Fibroblast of lung (primary cell): ENCODE results near the gene ARHGAP10. TPM values are rescaled to one million over a fixed set of nuclear protein-coding genes. Genes with fewer than 3 reads are reported as not detected.

Experiments used
- DNase-seq, 2 donors: peaks; one replicate each; pipeline versions ENCODE4 v3.0.0 to v3.0.0-alpha.2; 2010; ENCODE audit warnings: low read depth in 2 of 2
- H2AFZ ChIP-seq: 2 replicates; pipeline ENCODE4 v1.5.1; 2012; ENCODE audit warnings: low read length, control low read depth, inconsistent platforms
- H3K27ac ChIP-seq: 2 replicates; pipeline ENCODE4 v1.5.1; 2011; ENCODE audit warnings: low read length, control low read depth; ENCODE audit not compliant: insufficient read depth
- H3K27me3 ChIP-seq: 2 replicates; pipeline ENCODE4 v1.5.1; 2011; ENCODE audit warnings: mild to moderate bottlenecking, low read length; ENCODE audit not compliant: control insufficient read depth, insufficient read depth
- H3K36me3 ChIP-seq: 2 replicates; pipeline ENCODE4 v1.5.1; 2011; ENCODE audit warnings: low read length; ENCODE audit not compliant: control insufficient read depth, insufficient read depth
- H3K4me1 ChIP-seq: 2 replicates; pipeline ENCODE4 v1.5.1; 2011; ENCODE audit warnings: low read length; ENCODE audit not compliant: control insufficient read depth, insufficient read depth; ENCODE audit errors: extremely low read depth
- H3K4me2 ChIP-seq: 2 replicates; pipeline ENCODE4 v1.5.1; 2011; ENCODE audit warnings: low read length, control low read depth; ENCODE audit not compliant: insufficient read depth; ENCODE audit errors: extremely low read depth
- H3K4me3 ChIP-seq, 4 experiments: fragments of 200-600 bp in 1 of 4; sonication (generic) in 1 of 4; replicated peaks in 1 of 4; 2 replicates each; pipeline ENCODE4 v1.5.1; 2011 to 2016; ENCODE audit warnings: low read length in 4 of 4, low read depth in 3 of 4, mild to moderate bottlenecking in 3 of 4, control low read depth in 2 of 4, inconsistent platforms in 1 of 4, mixed read lengths in 1 of 4; ENCODE audit not compliant: insufficient read depth in 1 of 4; ENCODE audit errors: control extremely low read depth in 1 of 4
- H3K79me2 ChIP-seq: 2 replicates; pipeline ENCODE4 v1.5.1; 2012; ENCODE audit warnings: mild to moderate bottlenecking, low read length, inconsistent platforms; ENCODE audit not compliant: control insufficient read depth, insufficient read depth
- H3K9ac ChIP-seq: 2 replicates; pipeline ENCODE4 v1.5.1; 2011; ENCODE audit warnings: mild to moderate bottlenecking, low read length, control low read depth; ENCODE audit not compliant: insufficient read depth
- H3K9me3 ChIP-seq: 2 replicates; pipeline ENCODE4 v1.5.1; 2012; ENCODE audit warnings: low read depth, low read length; ENCODE audit not compliant: control insufficient read depth, insufficient read depth
- H4K20me1 ChIP-seq: 2 replicates; pipeline ENCODE4 v1.5.1; 2011; ENCODE audit warnings: low read length; ENCODE audit not compliant: control insufficient read depth, insufficient read depth; ENCODE audit errors: extremely low read depth
- EZH2 ChIP-seq: IDR thresholded peaks from 2 replicates; pipeline ENCODE4 v1.5.1; 2012; ENCODE audit warnings: low read length, control low read depth, mild to moderate bottlenecking; ENCODE audit errors: missing control alignments
- polyA plus RNA-seq, 2 donors: library from polyadenylated mRNA; depleted of rRNA in 1 of 2; stranded (reverse) in 1 of 2; unstranded in 1 of 2; fragments of >200 nt; gene quantifications; 2 replicates each; pipeline ENCODE4 v1.2.1, GENCODE V29; 2011 to 2012; ENCODE audit warnings: missing spikeins in 1 of 2
- total RNA-seq: library from RNA; depleted of rRNA; stranded (reverse); fragments of >200 nt; gene quantifications from 2 replicates; pipeline ENCODE4 v1.2.1, GENCODE V29; 2014
- TF ChIP-seq, protein P1 (sequence below), 2 donors: IDR thresholded peaks in 1 of 2; conservative IDR thresholded peaks in 1 of 2; 1 replicate in 1 of 2; 2 replicates in 1 of 2; pipeline ENCODE4 v1.5.1; 2011 to 2012; ENCODE audit warnings: low read length in 2 of 2, control low read depth in 1 of 2, inconsistent platforms in 1 of 2, low read depth in 1 of 2, mild to moderate bottlenecking in 1 of 2

Gene ARHGAP10
- total and polyA plus RNA-seq, 2 donors (not counting 1 experiment from before 2014, with no cell fraction given): 21.6 to 35.8 TPM

DNA sequence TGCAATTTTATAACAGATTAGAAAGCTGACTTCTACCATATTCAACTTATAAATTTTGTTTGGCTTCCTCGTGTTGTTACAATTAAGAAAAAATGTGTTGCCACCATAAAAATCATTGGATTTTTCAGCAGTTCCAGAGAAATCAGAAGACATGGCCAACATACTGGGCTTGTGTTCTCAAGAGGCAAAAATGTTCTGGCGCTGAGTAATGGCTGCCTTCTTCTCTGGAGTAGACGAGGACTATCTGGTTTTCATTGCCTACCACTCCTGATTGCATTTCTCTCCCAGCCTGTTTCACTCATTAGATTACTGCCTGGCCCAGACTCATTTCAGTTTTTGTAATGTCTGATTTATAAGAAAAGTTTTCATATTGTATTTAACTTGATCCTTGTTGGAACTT is 122.3 kb downstream of the ARHGAP10 start:
- Histone ChIP-seq H4K20me1 (no peaks in the 10 kb centered on the region), H3K27ac (peak overlapping the region; percentile 37), H3K79me2 (peaks cover 2% of the 10 kb centered on the region), H3K4me3 (no peak overlapping the region), H2AFZ (no peak overlapping the region), H3K27me3 (no peaks in the 10 kb centered on the region), H3K4me2 (no peak overlapping the region), H3K4me1 (peaks cover 7% of the 10 kb centered on the region), H3K36me3 (no peaks in the 10 kb centered on the region), H3K9me3 (no peaks in the 10 kb centered on the region), H3K9ac (no peak overlapping the region)
- DNase-seq: no peak
- TF ChIP-seq, protein P1, sequence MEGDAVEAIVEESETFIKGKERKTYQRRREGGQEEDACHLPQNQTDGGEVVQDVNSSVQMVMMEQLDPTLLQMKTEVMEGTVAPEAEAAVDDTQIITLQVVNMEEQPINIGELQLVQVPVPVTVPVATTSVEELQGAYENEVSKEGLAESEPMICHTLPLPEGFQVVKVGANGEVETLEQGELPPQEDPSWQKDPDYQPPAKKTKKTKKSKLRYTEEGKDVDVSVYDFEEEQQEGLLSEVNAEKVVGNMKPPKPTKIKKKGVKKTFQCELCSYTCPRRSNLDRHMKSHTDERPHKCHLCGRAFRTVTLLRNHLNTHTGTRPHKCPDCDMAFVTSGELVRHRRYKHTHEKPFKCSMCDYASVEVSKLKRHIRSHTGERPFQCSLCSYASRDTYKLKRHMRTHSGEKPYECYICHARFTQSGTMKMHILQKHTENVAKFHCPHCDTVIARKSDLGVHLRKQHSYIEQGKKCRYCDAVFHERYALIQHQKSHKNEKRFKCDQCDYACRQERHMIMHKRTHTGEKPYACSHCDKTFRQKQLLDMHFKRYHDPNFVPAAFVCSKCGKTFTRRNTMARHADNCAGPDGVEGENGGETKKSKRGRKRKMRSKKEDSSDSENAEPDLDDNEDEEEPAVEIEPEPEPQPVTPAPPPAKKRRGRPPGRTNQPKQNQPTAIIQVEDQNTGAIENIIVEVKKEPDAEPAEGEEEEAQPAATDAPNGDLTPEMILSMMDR (conservative IDR thresholded peaks at IDR 0.05 in 1 of 2, IDR thresholded peaks at IDR 0.05 in 1 of 2; ENCODE audit: low read depth in 1 of 2, low read length in 2 of 2): no peak
- no peak for TF ChIP-seq EZH2

DNA sequence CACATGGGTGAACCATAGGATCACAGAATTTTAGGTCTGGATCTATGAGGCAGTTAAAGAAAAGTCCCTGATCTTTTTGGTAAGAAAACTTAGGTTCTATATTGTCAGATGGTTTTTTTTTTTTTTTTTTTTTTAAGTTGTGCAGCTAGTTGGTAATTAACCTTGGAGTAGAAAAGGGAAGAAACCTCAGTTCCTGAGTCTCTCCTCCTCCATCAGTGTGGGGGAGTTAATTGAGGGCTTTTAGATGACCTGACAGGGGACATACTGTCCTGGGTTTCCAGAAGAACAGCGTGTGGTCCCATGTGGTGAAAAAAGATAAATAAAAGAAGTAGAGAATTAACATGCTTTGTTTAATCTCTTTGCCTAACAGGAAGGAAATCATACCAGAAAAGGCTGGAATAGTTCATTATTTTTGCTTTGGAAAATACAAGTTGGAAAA is 123.7 kb downstream of the ARHGAP10 start:
- no peak for TF ChIP-seq EZH2
- TF ChIP-seq, protein P1 (conservative IDR thresholded peaks at IDR 0.05 in 1 of 2, IDR thresholded peaks at IDR 0.05 in 1 of 2; ENCODE audit: low read depth in 1 of 2, low read length in 2 of 2): no peak
- no peak overlapping the region for H3K4me3 ChIP-seq
- H3K4me2 ChIP-seq: no peak overlapping the region
- no peak overlapping the region for H3K27ac ChIP-seq
- H3K9me3 ChIP-seq: no peaks in the 10 kb centered on the region
- no peaks in the 10 kb centered on the region for H3K36me3 ChIP-seq
- H3K9ac ChIP-seq: no peak overlapping the region
- DNase-seq: no peak
- peaks cover 2% of the 10 kb centered on the region for H3K79me2 ChIP-seq
- H3K4me1 ChIP-seq: peaks cover 7% of the 10 kb centered on the region
- H3K27me3 ChIP-seq: no peaks in the 10 kb centered on the region
- H4K20me1 ChIP-seq: no peaks in the 10 kb centered on the region
- H2AFZ ChIP-seq: no peak overlapping the region

DNA sequence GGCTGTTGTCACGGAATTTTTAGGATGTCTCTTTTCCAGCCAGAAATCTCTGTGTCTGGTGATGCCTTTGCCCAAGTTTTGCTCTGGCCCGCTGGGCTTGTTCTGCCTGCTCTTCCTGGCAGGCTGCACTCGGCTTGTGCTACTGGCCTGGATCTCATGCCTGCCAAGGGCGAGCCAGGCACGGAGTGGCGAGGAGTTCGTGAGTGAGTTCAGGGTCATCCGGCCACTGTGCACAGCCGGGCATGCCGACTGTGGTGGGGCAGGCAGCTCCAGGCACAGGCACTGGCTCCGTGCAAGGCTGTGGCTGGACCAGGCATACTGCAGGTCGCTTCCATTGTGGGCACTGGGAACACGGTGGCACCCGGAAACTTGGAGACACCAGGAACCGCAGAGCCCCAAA is 129.1 kb downstream of the ARHGAP10 start:
- peaks cover 14% of the 10 kb centered on the region for H3K4me1 ChIP-seq
- no peak overlapping the region for H3K27ac ChIP-seq
- no peak overlapping the region for H3K9ac ChIP-seq
- TF ChIP-seq, protein P1 (conservative IDR thresholded peaks at IDR 0.05 in 1 of 2, IDR thresholded peaks at IDR 0.05 in 1 of 2; ENCODE audit: low read depth in 1 of 2, low read length in 2 of 2): no peak
- no peak for TF ChIP-seq EZH2
- H3K79me2 ChIP-seq: no peaks in the 10 kb centered on the region
- no peaks in the 10 kb centered on the region for H3K9me3 ChIP-seq
- H3K4me2 ChIP-seq: no peak overlapping the region
- H2AFZ ChIP-seq: no peak overlapping the region
- DNase-seq: no peak
- H3K4me3 ChIP-seq: no peak overlapping the region
- H4K20me1 ChIP-seq: no peaks in the 10 kb centered on the region
- peaks cover 3% of the 10 kb centered on the region for H3K36me3 ChIP-seq
- no peaks in the 10 kb centered on the region for H3K27me3 ChIP-seq
